ENCODE results near the gene BAZ1B.
"Not testable (repeated sequence)": the region's sequence is repeated elsewhere in the genome, so short reads cannot be mapped to it uniquely, and the experiment has no call there.

BAZ1B gene

GRCh38 chr7:73556208-73557107 lies 34.4 kb upstream of the BAZ1B start:
- peak overlapping the region; percentile 99 for H3K4me3 ChIP-seq (ENCODE audit: low read depth, low read length)
- no peak for DNase-seq (ENCODE audit: low read depth)
- TF ChIP-seq CTCF (IDR thresholded peaks at IDR 0.05; ENCODE audit: insufficient read depth, low read depth, low read length, missing control alignments) = no peak

GRCh38 chr7:73555411-73555982 lies 33.4 kb upstream of the BAZ1B start:
- no peak for TF ChIP-seq CTCF (IDR thresholded peaks at IDR 0.05; ENCODE audit: insufficient read depth, low read depth, low read length, missing control alignments)
- peak overlapping the region; percentile 99 for H3K4me3 ChIP-seq (ENCODE audit: low read depth, low read length)

GRCh38 chr7:73550093-73550492 lies 28.0 kb upstream of the BAZ1B start:
- DNase-seq (ENCODE audit: low read depth); H3K4me3 ChIP-seq (ENCODE audit: low read depth, low read length): not testable (repeated sequence)

More at GRCh38 chr7:73555411-73555982, 33.4 kb upstream of the BAZ1B start:
- no peak for DNase-seq (ENCODE audit: low read depth)

- DNase-seq (ENCODE audit: low read depth) = no peak
- no peak overlapping the region for H3K4me3 ChIP-seq (ENCODE audit: low read depth, low read length)
- TF ChIP-seq CTCF (IDR thresholded peaks at IDR 0.05; ENCODE audit: insufficient read depth, low read depth, low read length, missing control alignments) = no peak
Measured at GRCh38 chr7:73549176-73549575, 27.1 kb upstream of the BAZ1B start.

GRCh38 chr7:73547841-73548240 lies 25.7 kb upstream of the BAZ1B start:
- no peak for DNase-seq (ENCODE audit: low read depth)
- no peak overlapping the region for H3K4me3 ChIP-seq (ENCODE audit: low read depth, low read length)
- no peak for TF ChIP-seq CTCF (IDR thresholded peaks at IDR 0.05; ENCODE audit: insufficient read depth, low read depth, low read length, missing control alignments)

- H3K4me3 ChIP-seq (ENCODE audit: low read depth, low read length) = no peak overlapping the region
- no peak for TF ChIP-seq CTCF (IDR thresholded peaks at IDR 0.05; ENCODE audit: insufficient read depth, low read depth, low read length, missing control alignments)
- DNase-seq (ENCODE audit: low read depth) = no peak
Measured at GRCh38 chr7:73544678-73545077, 22.6 kb upstream of the BAZ1B start.

- H3K4me3 ChIP-seq (ENCODE audit: low read depth, low read length) = no peak overlapping the region
- no peak for DNase-seq (ENCODE audit: low read depth)
- TF ChIP-seq CTCF (IDR thresholded peaks at IDR 0.05; ENCODE audit: insufficient read depth, low read depth, low read length, missing control alignments) = no peak
Measured at GRCh38 chr7:73541722-73542121, 19.6 kb upstream of the BAZ1B start.
